GM18907 (cell line): Measurements from ENCODE around the gene SLC5A1.

Source experiments
- ATAC-seq: cut with Tn5 transposase; IDR thresholded peaks from one replicate; pipeline ENCODE4 v1.9.1; 2021; ENCODE audit warnings: mild to moderate bottlenecking, moderate library complexity; ENCODE audit not compliant: unreplicated experiment

Gene SLC5A1

DNA sequence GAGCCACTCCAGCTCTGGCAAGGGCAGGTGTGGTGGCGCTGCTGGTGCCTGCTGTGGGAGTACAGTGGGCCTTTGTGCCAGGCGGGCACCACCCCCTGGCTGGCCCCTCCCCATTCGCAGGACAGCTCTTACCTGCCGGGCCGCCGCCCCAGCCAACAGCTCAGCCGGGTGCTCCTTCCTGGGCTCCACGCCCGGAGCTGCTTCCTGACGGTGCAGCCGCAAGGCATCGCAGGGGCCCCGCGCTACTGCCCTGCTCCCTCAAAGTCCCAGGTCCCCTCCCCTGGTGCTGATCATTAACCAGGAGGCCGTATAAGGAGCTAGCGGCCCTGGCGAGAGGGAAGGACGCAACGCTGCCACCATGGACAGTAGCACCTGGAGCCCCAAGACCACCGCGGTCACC, at the start of gene SLC5A1:
Gene SLC5A1 (plus strand): TSS at position 338 of the 400 bp plus-strand sequence. CDS start 21 bp downstream, at position 359.
- no peak for ATAC-seq

DNA sequence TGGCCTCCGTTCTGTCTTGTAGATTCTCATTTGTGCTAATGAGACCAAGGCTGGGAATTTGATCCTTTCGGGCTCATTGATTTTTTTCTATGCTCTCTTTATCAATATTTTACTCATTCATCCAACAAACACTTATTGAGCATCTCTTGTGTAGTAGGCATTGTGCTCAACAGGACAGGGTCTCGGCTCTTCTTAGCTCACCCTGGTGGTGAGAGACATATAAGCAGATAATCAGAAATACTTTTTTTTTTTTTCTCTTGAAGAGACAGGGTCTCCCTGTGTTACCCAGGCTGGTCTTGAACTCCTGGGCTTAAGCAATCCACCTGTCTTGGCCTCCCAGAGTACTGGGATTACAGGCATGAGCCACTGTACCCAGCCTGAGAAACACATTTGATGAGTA, 48.0 kb upstream of the SLC5A1 start:
- no peak for ATAC-seq

- no peak for ATAC-seq
Measured at GRCh38 chr22:31995807-31996206, 47.3 kb upstream of the SLC5A1 start.

GRCh38 chr22:31998784-31999385, 44.2 kb upstream of the SLC5A1 start:
- ATAC-seq: no peak

DNA sequence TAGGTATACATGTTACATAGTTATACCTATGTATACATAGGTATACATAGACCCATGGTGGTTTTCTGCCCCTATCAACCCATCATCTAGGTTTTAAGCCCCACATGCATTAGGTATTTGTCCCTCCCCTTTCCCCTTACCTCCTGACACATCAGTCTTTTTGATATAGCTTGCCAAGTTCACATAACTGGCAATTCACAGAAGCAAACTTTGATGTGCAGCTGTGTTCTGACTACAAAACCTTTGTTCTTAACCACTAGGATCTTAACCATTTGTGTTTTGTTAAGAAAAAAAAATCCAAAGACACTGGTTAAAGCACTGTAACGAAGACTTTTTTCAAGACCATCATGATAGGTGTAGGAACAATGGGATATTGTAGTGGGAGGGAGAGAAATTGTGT, 42.9 kb upstream of the SLC5A1 start:
- ATAC-seq: no peak

DNA sequence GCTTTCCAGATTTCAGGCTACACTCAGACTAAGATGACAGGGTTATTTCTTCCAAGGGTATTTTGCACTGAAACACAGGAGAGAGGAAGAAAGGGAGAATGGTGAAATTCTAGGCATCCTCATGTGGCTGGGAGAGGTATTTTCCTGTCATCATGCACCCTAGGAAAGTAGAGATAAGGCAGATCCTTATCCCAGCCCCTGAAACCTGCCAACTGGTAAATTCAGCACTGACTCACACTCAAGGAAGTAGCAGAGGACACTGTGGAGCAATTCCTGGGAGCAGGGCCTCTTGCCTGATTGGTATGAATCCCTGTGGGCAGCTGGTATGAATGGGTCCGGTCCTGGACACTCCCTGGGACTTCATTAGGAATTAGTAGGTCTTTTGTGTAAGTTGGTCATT, 37.6 kb upstream of the SLC5A1 start:
- no peak for ATAC-seq

DNA sequence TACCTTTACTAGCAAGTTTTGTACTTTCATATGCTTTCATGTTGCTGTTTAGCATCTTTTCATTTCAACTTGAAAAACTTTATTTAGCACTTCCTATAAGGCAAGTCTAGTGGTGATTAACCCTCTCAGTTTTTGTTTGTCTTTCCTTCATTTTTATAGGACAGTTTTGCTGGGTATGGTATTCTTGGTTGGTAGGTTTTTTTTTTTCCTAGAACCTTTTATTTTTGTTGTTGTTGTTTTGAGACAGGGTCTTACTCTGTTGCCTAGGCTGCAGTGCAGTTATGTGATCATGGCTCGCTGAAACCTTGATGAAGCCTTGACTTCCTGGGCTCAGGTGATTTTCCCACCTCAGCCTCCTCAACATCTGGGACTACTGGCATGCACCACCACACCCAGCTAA, 29.9 kb upstream of the SLC5A1 start:
- no peak for ATAC-seq

DNA sequence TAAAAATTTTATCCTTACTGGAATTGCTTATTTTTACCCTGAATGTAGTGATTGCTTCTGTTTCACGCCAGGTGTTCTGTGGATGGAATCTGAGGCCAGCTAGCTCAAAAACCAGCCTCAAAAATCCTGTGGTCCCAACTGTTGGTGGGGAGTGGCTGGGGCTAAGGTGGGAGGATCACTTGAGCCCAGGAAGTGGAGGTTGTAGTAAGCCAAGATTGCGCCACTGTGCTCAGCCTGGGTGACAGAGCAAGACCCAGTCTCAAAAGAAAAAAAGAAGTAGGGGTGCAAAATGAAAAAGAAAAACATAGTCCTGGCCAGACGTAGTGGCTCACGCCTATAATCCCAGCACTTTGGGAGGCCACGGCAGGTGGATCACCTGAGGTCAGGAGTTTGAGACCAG, 27.0 kb upstream of the SLC5A1 start:
- ATAC-seq: no peak

- no peak for ATAC-seq
Measured at GRCh38 chr22:32018056-32018455, 25.0 kb upstream of the SLC5A1 start.

DNA sequence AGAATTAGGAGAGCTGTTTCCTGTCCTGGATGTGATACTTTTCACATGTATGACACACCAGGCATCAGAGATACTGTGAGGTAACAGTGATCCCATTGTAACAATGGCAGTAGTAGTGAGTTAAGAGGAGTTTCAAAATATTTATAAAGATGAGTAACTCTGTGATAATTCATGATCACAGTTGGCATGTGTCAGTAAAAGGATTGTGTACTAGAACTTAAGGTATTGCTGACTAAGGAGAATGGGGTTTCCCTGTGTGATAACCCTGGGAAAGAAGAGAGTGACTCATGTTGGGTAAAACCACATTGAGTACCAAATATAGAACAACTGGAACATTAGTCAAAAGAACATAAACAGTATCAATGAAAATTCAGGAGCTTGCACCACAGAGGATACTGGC, 22.9 kb upstream of the SLC5A1 start:
- no peak for ATAC-seq

DNA sequence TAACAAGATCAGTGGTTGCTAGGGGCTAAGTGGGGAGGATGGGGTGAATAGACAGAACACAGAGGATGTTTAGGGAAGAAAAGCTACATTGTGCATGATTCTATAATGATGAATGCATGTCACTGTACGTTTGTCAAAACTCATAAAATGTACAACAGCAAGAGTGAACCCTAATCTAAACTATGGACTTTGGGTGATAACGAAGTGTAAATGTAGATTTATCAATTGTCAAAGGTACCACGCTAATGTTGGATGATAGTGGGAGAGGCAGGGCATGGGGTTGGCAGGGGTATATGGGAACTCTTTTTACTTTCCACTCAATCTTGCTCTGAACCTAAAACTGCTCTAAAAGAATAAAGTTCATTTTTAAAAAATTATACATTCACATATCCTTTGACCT, 21.3 kb upstream of the SLC5A1 start:
- ATAC-seq: no peak

GRCh38 chr22:32023251-32023827, 19.7 kb upstream of the SLC5A1 start:
- no peak for ATAC-seq

DNA sequence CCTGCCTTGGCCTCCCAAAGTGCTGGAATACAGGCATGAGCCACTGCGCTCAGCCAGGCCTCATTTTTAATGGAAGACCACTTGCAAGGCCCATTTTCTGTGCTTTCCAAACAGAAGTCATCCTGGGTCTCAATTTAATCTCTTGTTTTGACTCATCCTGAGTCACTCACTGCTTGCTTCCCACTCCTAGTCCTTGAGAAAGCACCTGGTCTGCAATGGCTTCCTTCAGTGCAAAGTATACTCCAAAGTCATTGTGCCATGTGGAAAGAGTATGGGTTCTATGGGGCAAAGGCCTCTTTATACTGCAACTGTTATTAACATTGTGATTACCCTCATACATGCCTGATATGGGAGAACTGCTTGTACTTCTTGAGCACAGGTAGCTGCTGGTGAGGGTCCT, 18.3 kb upstream of the SLC5A1 start:
- no peak for ATAC-seq

- no peak for ATAC-seq
Measured at GRCh38 chr22:32030518-32031247, 12.4 kb upstream of the SLC5A1 start.

- ATAC-seq: no peak
Measured at GRCh38 chr22:32031466-32031865, 11.6 kb upstream of the SLC5A1 start.

DNA sequence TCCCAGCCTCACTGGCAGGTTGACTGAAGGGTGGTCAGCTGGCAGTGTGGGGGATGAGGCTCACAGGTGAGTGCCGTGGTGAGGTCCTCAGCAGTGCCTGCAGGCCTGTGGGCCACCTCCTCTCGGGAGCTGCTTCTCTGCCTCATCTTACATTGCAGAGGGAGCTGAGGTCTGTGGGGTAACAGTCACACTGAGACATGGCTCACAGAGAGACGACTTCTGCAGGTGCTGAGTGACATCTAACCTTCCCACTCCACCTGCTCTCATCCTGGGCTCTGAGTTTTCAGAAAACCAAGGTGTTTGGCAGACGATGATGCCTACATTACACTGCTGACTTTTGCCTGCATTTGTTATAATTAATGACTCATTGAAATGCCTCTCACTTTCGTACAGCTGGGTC, 8.8 kb upstream of the SLC5A1 start:
- ATAC-seq: no peak

- ATAC-seq: no peak
Measured at GRCh38 chr22:32037236-32037635, 5.8 kb upstream of the SLC5A1 start.

DNA sequence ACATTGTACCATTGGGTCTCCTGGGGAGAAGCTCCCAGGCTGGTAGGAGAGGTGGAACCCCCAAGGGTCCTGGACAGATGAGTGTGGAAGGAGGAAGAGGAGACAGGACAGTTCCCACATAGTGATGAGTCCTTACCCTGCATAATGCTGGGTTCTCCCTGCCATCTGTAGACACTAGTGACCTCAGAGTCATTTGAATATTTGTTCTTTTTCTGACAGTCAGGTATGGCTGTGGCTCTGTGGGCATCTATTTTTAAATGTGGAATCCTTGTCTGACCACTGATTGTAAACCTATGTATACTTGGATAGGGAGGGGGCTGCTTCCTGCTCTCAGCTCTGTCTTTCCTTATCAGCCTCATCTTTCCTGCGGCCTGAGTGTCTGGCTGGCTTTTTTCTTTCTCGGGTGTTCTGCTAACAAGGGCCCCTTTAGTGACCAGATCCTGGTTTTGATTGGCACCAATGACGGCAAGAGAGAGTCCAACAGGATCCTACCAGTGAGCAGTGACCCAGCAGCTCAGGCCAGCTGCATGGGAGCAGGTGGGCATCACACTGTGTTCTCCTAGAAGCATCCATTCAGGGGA, 2.6 kb upstream of the SLC5A1 start:
- ATAC-seq: no peak

DNA sequence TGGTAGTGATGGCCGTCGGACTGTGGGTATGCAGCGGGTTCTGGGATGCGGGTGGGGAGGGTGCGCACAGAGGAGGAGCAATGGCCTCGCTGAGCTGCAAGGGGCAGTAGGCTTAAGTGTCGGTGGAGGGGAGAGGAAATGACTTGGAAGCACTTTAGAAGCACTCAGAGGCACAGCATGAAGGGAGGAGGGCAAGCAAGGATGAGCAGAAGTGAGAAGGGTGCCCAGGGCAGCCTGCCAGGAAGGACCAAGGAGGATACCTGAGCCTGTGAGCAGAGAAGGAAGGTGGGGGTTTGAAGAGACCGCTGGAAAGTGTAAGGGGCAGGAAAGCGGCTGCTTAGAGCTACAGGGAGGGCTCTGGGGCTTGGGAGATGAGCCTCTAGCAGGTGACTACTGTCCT, 330 bp downstream of the SLC5A1 start:
- no peak for ATAC-seq

DNA sequence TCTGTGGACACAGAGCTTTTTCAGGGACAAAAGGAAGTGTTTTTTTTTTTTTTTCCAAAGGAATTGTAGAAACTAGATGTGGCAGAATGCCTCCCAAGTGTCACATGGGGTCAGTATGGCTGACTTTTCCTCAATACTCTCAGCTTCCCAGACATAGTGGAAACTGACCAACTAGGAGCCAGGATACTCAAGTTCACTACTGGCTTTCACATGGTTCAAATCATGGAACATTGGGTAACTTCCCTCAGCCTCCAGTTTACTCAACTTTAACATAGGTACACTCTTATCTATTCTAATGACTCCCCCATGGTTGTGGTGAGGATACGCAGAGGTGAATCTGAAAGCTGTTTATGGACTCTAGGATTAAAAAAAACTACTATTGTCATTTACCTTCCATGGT, 1.4 kb downstream of the SLC5A1 start:
- ATAC-seq: no peak

- ATAC-seq: no peak
Measured at GRCh38 chr22:32044913-32045312, 1.9 kb downstream of the SLC5A1 start.

DNA sequence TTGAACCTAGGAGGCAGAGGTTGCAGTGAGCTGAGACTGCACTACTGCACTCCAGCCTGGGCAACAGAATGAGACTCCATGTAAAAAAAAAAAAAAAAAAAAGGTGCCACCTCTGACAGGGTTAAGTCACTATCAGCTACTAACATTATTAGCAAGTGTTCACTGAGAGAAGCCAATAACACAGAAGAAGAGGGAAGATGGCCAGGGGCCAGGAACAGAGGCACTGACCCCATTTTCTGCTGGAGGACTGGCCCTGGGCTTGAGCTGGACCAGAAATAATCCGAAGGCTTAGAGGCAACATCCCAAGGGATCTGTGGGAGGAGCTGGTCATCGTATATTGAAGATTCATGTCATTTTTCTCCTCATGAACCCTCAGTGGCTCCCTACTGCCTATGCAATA, 5.0 kb downstream of the SLC5A1 start:
- no peak for ATAC-seq
